Measurements from ENCODE around the gene C17orf107.

C17orf107 gene

DNA sequence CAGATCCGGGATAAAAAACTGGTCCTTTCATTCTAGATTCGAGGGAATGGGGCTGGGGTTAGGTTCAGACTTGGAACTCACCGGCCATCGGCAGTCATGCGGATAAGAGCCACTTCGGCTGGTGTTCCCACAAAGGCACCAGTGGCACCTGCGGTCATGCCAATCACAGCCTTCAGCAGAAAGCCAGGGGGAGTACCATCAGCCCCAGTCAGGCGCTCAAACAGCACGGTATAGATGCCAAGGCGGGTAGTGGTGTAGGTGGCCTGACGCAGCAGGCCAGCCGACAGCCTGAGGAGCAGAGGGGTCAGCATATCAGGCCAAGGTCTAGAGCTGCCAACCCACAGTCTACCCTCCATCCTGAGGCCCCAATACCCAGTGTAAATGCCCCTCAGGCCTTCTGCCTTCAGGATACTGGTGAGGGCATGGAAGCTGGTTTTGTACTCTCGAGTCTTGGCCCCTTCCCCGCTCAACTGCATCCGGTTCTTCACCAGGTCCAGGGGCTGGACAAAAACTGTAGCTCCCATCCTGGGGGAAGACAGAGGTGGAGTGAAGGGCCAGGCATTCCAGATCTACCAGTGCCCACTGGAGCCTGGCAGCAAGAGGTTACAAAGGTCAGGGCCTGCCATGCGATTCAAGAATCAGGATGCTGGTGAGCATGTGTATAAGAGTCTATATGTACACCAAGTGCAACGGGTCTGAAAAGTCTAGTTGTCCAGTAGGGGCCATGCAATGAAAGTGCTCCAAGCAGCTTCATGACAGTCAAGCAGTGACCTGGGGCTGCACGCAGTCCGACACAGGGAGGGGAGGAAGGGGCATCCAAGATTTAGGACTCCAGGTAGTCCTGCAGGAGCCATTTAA is 39.6 kb downstream of the C17orf107 start:
- TF ChIP-seq, protein P1, sequence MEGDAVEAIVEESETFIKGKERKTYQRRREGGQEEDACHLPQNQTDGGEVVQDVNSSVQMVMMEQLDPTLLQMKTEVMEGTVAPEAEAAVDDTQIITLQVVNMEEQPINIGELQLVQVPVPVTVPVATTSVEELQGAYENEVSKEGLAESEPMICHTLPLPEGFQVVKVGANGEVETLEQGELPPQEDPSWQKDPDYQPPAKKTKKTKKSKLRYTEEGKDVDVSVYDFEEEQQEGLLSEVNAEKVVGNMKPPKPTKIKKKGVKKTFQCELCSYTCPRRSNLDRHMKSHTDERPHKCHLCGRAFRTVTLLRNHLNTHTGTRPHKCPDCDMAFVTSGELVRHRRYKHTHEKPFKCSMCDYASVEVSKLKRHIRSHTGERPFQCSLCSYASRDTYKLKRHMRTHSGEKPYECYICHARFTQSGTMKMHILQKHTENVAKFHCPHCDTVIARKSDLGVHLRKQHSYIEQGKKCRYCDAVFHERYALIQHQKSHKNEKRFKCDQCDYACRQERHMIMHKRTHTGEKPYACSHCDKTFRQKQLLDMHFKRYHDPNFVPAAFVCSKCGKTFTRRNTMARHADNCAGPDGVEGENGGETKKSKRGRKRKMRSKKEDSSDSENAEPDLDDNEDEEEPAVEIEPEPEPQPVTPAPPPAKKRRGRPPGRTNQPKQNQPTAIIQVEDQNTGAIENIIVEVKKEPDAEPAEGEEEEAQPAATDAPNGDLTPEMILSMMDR (IDR thresholded peaks at IDR 0.05; ENCODE audit: low read depth, low read length): no peak
- H3K4me3 ChIP-seq (ENCODE audit: low read depth, low read length): peak overlapping the region; percentile 93

DNA sequence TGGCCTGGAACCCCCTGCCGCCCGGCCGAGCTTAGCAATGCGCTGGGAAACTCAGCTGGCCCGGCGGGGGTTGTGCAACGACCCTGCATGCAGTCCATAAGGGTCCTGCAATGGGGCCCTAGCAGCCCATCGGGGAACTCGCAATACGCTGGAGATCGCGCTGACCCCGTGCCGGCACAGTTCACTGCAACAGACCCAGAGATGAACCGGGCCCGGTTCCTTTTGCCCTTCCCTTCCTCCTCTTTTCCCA is 40.1 kb downstream of the C17orf107 start:
- H3K4me3 ChIP-seq (ENCODE audit: low read depth, low read length): peak overlapping the region; percentile 93
- TF ChIP-seq, protein P1 (IDR thresholded peaks at IDR 0.05; ENCODE audit: low read depth, low read length): no peak

DNA sequence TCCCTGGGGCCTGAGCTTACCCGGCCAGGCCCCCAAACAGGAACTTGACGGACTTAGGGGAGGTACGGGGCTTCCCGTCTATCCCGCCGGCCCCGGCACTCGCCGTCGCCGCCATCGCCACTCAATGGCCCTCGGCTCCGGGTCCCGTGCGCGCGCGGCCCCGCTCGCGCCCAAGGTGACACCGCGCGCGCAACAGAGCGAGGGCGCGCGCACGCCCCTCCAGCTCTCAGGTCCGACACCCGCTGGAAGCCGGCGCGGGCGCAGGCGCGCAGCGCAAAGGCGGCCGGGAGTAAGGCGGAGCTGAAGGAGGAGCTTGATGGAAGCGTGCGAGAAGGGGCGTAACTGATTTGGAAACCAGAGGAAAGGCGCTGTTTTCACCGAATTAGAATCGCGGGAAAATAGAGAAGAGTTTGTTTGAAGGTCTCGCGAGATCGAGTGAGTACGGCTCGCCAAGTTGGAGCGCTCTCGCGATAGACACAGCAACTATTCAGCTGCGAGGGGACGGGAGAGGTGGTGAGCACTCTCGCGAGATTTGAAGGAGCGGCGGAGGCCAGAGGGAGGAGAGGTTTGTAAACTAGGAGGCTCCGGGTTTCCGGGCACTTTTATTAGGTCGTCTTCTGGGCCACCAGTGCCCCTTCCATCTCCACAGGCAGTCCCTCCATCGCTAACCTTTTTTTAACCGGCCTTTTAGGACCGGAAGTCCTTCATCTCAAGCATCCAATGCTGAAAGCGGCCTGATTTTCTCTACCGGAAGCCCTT is 40.6 kb downstream of the C17orf107 start, which contains the start of the genes RNF167 and SLC25A11:
Gene RNF167 (plus strand): TSS at position 473 of the 759 bp plus-strand sequence. CDS start 642 bp downstream, outside the sequence.
Gene SLC25A11 (minus strand): TSS at position 251 of the 759 bp plus-strand sequence. CDS start 136 bp downstream, at position 115.
- TF ChIP-seq, protein P1 (IDR thresholded peaks at IDR 0.05; ENCODE audit: low read depth, low read length): no peak

DNA sequence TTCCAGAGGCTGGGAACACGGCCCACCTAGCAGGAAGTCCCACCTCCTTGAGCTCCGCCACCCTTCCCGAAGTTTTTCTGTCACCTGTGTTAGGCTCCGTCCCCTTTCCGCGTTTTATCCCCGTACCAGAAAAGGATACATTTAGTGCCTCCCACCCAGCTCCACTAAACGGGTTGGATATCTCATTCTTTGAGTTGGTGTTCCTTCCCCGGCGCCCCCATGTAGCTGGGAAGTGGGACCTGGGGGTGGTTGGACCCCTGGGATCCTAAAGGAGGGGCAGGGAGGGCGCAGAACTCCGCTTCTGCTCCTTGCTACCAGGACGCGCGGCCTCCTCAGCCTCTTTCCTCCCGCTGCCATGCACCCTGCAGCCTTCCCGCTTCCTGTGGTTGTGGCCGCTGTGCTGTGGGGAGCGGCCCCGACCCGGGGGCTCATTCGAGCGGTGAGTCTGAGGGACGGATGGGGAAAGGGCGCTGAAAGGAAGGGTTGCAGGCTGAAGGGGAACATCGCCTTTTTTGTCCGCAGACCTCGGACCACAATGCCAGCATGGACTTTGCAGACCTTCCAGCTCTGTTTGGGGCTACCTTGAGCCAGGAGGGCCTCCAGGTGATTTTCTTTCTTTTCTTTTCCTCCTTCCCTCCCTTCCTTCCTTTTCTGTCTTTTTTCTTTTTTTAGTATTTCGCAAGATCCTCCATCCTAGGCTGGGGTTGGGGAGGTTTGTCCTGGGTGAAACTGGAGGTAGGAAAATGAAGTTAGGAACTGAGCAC is 41.4 kb downstream of the C17orf107 start:
- TF ChIP-seq, protein P1 (IDR thresholded peaks at IDR 0.05; ENCODE audit: low read depth, low read length): no peak
- H3K4me3 ChIP-seq (ENCODE audit: low read depth, low read length): peak overlapping the region; percentile 93

More for the DNA sequence above, 40.6 kb downstream of the C17orf107 start, which contains the start of the genes RNF167 and SLC25A11:
- peak within 1 kb of the TSS; percentile 93 for H3K4me3 ChIP-seq (ENCODE audit: low read depth, low read length)

DNA sequence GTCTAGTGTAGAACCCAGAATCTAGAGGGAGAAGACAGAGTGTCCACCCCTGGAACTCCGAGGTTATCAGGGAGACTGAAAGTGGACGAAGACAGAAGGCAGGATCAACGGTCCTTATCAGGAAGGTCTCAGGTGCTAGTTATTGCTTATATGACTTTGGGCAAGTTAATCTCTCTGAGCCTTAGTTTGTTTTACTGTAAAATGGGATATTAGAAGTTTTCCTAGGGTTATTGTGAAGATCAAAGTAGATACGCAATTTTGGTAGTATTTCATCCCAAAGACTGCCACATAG is 41.9 kb downstream of the C17orf107 start:
- peak overlapping the region; percentile 93 for H3K4me3 ChIP-seq (ENCODE audit: low read depth, low read length)
- TF ChIP-seq, protein P1 (IDR thresholded peaks at IDR 0.05; ENCODE audit: low read depth, low read length): no peak

DNA sequence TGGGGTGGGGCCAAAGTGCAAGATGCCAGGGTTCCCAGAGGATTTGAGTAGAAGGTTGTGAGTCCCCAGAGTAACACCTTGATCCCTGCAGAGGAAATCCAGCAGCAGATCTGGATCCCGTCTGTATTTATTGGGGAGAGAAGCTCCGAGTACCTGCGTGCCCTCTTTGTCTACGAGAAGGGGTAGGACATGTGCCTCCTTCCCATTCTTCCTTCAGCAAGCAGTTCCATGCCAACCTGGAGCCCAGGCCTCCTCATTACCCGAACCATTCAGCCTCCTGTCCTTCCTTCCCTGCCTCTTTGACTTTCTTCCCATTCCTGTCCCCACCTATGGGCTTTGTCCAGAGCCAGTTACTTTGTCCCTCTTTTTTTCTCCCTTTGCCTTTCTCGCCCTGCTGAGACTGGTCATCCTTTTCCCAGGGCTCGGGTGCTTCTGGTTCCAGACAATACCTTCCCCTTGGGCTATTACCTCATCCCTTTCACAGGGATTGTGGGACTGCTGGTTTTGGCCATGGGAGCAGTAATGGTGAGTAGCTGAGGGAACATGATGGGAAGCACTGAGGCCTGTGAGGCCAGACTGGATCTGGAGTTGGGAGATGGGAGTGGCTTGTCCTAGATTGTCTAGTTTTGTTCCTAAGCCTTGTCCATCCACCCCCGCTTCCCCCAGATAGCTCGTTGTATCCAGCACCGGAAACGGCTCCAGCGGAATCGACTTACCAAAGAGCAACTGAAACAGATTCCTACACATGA is 43.6 kb downstream of the C17orf107 start:
- TF ChIP-seq, protein P1 (IDR thresholded peaks at IDR 0.05; ENCODE audit: low read depth, low read length): no peak

More for the DNA sequence above, 43.6 kb downstream of the C17orf107 start:
- H3K4me3 ChIP-seq (ENCODE audit: low read depth, low read length): no peak overlapping the region

Measured in WI38 (cell line).